ENCODE results near the gene FAM117B.

The FAM117B gene

GRCh38 chr2:202818321-202818720, 183.6 kb downstream of the FAM117B start:
- DNase-seq = no peak

Measured in SW 1271 (cell line).